Colon (tissue), 2 donors: ENCODE measurements around the gene EEIG1.
"Not testable (repeated sequence)": the region's sequence is repeated elsewhere in the genome, so short reads cannot be mapped to it uniquely, and the experiment has no call there.

Experiments used
- FAIRE-seq: peaks from 2 replicates; lab custom pipeline; 2012; peaks lifted over from hg19 to GRCh38; lab: Jason Lieb, UNC
- donor health status: control.
- donor health status: control.

The EEIG1 gene

DNA sequence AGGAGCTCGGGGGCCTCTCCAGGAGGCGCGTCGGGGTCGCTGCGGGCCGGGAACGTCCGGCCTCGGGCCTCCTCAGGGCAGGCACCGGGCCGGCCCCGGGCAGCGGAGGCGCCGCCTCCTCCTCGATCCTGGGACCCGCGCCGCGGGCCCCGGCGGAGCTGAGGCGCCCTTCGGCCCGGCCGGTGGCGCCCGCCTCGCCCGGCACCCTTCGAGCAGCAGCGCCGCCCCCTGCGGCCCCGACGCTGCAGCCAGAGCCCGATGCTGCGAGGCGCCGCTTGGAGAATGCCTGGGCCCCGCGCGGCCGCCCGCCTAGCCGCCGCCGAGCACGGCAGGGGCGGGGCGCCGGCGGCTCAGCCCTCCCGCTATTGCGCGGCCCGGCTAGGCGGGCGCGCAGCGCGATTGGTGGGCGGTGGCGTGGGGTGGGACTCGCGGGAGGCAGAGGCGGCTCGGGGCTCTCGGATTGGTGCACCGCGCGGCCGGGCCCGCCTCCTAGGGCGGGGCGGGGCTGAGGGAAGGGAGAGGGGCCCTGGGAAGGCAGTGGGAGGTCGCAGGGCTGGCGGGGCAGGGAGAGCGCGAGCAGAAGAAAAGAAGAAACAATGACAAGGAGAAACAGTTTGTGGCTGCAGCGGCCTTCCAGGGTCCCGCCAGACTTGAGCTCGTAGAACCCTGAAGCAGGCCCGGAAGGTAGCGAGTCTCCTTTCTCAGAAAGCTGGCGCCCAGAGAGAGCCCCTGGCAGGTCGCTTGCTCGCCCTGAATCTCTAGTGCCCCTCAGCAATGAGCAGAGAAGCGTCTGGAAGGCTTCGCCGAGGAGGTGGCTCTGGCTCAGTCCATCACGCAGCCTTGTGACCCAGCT, at the start of gene EEIG1:
TSS of gene EEIG1 (minus strand) at position 284 of the 853 bp plus-strand sequence. CDS start 852 bp downstream, outside the sequence.
- no peak for FAIRE-seq

GRCh38 chr9:128027705-128028104, 46.9 kb upstream of the EEIG1 start:
- no peak for FAIRE-seq

- FAIRE-seq, result no peak
These were observed 46.2 kb upstream of the EEIG1 start for GRCh38 chr9:128026773-128027541.

GRCh38 chr9:128026255-128026772, 45.5 kb upstream of the EEIG1 start:
- FAIRE-seq, result no peak

DNA sequence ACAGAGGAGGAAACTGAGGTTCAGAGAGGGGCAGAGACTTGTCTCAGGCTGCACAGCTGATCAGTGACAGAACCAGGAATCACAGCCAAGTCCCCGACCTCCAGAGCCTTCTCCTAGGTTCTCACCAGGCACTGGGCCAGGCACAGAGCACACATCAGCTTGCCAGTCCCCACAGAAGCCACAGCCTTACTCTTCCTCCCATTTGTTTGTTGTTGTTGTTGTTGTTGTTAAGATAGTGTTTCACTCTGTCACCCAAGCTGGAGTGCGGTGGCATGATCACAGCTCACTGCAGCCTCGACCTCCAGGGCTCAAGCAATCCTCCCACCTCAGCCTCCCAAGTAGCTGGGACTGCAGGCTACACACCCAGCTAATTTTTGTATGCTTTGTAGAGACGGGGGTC, 44.9 kb upstream of the EEIG1 start:
- no peak for FAIRE-seq

DNA sequence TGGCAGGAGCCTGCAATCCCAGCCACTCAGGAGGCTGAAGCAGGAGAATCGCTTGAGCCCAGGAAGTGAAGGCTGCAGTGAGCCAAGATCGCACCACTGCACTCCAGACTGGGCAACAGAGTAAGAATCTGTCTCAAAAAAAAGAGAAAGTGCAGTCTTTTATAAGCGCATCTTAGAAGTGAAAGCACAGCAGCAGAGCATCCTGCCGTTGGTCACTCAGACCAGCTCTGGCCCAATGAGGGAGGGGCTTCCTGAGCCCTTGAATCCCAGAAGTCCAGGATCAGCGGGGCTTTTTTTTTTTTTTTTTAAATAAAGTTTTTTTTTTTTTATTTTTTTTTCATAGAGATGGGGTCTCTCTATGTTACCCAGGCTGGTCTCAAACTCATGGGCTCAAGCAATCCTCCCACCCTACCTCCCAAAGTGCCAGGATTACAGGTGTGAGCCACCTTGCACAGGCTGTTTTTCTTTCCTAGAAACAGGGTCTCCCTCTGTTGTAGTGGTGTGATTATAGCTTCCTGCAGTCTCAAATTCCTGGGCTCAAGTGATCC, 44.0 kb upstream of the EEIG1 start:
- no peak for FAIRE-seq

DNA sequence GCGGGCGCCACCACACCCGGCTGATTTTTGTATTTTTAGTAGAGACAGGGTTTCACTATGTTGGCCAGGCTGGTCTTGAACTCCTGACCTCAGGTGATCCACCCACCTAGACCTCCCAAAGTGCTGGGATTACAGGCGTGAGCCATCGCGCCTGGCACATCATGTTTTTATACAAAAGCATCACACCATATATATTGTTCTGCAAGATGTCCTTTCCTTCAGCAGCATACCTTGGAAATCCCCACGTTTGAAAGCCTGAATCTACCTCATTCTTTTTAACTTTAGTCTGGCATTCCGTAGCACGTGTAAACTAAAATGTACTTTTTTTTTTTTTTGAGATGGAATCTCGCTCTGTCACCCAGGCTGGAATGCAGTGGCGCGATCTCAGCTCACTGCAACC, 42.9 kb upstream of the EEIG1 start:
- FAIRE-seq, result not testable (repeated sequence)

DNA sequence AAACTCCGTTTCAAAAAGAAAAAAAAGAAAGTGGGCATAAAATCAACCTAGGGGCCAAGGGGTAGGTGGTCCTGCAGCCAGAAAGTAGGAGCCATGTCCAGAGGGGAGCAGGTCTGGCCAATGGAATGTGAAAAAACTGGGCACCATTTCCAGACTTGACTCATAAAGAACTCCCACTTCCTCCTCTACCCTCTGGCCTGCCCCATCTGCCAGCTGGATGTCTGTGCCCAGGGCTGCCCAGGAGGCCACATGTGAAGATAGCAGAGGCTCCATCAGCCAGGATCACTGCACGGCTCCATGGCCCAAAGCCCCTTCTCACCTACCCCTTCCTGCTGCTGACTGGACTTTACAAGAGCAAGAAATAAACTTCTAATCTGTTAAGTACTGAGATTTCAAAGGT, 42.1 kb upstream of the EEIG1 start:
- FAIRE-seq, result no peak

DNA sequence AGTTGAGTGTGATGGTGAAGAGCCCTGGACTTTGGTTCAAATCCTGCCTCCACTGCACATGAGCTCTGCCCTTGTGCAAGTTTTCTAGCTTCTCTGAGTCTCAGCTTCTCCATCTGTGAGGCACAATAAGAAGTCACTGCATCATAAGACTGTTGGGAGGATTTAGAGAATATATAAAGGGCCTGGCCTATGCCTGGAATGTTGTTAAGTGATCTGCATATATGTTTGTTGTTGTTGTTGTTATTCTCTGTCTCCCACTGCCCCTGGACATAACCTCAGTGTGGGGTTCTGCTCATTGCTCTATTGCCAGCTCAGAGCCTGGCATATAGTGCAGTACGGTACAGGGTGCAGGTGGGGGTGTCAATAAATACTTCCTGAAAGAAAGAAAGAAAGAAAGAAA, 40.3 kb upstream of the EEIG1 start:
- FAIRE-seq, result no peak

DNA sequence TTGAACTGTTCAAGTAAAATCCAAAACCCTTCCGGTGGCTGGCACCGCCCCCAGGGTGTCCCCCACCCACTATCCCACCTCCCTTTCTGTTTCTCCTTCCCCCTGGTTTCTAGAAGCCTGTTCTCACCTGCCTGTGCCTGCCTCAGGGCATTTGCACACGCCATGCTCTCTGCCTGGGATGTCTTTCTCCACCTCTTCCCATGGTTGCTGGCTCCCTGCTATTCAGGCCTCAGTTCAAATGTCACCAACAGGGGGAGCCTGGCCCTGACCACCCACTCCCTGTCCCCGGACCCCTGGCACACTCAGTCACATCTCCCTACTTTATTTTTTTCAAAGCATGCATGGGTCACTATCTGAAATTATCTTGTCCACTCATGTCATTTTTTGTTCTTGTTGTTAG, 39.9 kb upstream of the EEIG1 start:
- FAIRE-seq, result no peak

DNA sequence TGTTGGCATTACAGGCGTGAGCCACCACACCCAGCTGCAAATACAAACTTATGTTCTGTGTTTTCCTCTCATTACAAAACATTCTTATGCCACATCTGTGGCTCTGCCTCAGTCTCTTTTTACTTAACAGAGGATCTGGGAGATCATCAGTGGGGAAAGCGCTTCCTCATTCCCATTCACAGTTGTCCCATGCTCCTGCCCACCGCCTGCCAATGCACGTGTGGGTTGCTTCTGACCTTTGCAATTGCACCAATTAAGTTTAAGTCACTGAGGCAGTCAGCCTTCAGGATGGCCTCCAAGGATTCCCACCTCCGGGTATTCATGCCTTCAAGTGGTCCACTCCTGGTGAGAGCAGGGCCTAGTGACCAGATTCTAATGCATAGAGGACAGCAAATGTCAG, 34.9 kb upstream of the EEIG1 start:
- no peak for FAIRE-seq

DNA sequence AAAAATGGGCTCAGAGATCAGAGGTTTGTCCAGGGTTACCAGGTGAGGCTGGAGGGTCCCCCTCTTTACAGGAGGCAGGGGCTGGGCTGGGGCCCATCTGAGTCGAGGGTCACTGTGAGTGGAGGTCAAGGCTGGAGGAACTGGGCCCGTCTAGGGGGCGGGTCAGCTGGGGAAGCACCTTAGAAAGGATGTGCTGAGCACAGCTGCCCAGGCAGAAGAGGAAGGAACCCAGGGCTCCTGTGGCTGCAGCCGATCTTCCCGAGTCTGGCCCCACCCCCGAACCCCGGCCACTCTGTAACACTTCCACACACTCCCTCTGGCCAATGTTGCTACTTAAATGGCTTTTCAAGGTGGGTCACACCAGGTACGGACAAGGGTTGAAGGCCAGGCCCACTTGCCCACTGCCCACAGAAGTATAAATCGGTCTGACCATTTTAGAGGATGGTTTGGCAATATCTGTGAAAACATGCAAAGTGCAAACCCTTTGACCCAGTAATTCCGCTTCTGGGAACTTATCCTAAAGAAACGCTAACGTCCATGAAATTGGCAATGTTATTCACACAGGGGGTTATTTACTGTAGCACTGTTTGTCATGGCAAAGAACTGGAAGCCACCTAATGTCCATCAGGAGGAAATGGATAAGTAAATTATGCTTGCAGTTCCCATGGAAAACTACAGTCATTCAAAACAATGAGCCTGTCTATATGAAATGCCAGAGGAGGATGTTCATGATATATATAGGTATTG, 30.5 kb upstream of the EEIG1 start:
- FAIRE-seq, result no peak

DNA sequence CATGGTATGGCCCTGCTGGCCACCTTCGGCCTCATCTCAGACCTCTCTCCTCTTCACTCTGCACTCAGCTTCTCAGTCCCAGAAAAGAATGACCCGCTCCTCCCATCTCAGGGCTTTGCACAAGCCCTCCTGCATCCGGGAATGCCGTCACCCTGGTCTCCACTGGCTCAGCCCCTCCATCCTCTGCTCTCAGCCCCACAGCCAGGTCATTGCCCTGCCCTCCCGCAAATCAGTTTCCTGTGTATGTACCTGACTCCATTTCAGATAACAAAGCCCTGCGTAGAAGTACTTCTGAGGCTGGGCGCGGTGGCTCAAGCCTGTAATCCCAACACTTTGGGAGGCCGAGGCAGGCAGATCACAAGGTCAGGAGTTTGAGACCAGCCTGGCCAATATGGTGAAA, 28.9 kb upstream of the EEIG1 start:
- FAIRE-seq, result no peak

DNA sequence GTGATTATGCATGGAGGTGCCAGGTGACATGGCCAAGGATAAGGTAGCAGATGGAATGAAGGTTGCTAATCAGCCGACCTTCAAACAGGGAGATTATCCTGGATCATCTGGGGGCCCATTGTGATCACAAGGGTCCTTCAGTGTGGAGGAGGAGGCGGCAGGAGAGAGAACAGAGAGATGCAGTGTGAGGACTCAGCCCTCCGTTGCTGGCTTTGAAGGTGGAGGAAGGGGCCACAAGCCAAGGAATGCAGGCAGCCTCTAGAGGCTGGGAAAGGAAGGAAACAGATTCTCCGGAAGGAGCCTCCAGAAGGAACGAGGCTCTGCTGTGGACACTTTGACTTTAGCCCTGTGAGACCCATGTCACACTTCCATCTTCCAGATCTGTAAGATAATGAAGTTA, 27.4 kb upstream of the EEIG1 start:
- FAIRE-seq, result no peak

DNA sequence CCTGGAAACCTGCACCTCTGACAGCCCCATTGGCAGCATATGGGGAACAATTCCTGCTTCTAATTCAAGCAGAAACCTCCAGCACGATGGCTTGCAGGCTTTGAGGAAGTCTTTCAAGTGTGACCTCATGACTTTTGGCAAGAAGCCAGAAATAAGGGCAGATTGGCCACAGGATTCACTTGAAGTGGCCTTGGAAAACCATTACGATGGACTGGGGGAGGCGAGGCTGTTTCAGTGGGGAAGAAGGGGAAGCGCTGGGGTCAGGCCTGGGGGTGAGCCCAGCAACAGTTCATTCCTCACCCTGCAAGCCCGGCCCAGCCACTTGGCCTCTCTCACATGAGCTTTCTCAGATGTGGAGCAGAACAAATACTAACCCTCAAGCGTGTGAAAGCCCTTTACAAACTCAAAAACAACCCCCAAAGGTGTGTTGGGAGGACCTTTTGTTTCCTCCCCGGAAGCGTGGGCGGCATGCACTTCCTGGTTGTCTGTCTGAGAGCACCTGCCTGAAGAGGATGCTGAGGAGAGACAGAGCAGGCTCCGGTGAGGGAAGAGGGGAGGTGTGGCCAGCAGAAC, 26.9 kb upstream of the EEIG1 start:
- FAIRE-seq, result no peak

DNA sequence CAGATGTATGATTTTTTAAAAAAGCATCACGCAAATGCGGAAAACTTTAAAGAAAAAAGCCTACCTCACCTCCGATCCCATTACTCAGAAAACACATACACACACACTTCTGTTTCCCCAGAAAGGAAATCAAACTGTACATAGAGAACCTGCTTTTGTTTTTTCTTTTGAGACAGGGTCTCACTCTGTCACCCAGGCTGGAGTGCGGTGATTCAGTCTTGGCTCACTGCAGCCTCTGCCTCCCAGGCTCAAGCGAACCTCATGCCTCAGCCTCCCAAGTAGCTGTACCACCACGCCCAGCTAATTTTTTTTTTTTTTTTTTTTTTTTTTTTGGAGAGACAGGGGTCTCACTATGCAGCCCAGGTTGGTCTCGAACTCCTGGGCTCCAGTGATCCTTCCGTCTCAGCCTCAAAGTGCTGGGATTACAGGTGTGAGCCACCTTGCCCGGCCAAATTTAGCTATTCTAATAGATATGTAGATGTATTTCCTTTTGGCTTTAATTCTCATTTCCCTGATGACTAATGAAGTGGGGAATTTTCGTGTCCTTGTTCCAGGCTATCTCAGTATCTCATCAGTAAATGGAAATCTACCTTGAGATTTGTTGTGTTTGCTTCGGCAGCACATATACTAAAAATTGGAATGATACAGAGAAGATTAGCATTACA, 25.7 kb upstream of the EEIG1 start:
- no peak for FAIRE-seq

GRCh38 chr9:128005923-128006322, 25.1 kb upstream of the EEIG1 start:
- FAIRE-seq, result no peak

- FAIRE-seq, result no peak
These were observed 23.3 kb upstream of the EEIG1 start for GRCh38 chr9:128003966-128004604.

- no peak for FAIRE-seq
These were observed 22.2 kb upstream of the EEIG1 start for GRCh38 chr9:128002959-128003358.

DNA sequence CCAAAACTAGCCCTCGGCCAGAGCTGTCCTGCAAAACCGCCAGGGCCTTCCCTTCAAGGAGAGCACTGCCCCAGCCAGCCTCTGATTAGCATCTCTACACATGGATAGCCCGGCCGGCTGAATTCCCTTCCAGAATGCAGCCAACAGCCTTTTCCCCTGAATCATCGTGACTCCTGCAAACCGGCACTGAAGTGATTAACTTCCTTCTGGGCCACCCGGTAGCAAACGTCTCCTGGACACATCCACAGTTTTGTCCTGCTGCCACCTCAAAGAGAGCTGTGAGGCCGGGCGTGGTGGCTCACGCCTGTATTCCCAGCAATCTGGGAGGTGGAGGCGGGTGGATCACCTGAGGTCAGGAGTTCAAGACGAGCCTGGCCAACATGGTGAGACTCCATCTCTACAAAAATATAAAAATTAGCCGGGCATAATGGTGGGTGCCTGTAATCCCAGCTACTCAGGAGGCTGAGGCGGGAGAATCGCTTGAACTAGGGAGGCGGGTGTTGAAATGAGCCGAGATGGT, 21.1 kb upstream of the EEIG1 start:
- FAIRE-seq, result no peak
